Measurements from ENCODE around the gene CD7. TPM values are rescaled to one million over a fixed set of nuclear protein-coding genes. Genes with fewer than 3 reads are reported as not detected.

The CD7 gene
- total and polyA plus RNA-seq, 9 of the 15 experiments (the other 6 are each of a cell fraction or from before 2014, with no cell fraction given): 0.21 to 0.35 TPM; not detected in 7

DNA sequence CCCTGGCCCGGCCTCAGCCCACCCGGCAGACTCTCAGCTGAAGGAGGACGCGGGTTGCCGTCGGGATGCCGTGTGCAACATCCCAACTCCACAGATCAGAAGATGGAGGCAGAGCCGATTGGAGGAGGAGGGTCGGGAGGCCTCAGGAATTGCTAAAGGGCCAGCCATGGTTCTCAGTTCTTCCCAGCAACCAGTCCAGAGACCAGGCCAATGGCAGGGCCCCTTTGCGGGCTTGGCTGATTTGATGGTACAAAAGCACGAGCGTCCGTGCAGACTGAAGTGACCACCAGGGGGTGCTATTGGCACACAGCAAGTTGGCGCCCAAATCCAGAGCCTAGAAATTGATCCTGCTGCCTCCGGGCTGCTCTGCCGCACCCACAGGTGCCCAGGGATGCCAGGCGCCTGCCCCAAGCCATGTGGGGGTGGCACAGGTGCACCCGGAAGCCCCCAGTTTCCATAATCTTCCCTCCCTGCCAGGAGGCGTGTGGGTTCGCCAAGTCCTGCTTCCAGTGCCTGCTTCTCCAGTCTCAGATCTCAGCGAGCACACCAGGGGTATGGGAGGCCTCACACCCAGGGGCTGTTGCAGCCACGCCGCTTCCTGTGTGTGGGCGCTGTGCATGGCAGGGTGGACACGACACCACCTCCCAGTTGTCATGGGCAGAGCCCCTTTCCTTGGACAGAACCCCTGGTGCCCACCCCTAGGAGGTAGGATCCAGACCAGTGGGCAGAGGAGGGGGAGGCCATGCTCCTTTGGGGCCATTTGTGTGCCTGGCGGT is 34.5 kb upstream of the CD7 start (continued):
- TF ChIP-seq, protein P1, sequence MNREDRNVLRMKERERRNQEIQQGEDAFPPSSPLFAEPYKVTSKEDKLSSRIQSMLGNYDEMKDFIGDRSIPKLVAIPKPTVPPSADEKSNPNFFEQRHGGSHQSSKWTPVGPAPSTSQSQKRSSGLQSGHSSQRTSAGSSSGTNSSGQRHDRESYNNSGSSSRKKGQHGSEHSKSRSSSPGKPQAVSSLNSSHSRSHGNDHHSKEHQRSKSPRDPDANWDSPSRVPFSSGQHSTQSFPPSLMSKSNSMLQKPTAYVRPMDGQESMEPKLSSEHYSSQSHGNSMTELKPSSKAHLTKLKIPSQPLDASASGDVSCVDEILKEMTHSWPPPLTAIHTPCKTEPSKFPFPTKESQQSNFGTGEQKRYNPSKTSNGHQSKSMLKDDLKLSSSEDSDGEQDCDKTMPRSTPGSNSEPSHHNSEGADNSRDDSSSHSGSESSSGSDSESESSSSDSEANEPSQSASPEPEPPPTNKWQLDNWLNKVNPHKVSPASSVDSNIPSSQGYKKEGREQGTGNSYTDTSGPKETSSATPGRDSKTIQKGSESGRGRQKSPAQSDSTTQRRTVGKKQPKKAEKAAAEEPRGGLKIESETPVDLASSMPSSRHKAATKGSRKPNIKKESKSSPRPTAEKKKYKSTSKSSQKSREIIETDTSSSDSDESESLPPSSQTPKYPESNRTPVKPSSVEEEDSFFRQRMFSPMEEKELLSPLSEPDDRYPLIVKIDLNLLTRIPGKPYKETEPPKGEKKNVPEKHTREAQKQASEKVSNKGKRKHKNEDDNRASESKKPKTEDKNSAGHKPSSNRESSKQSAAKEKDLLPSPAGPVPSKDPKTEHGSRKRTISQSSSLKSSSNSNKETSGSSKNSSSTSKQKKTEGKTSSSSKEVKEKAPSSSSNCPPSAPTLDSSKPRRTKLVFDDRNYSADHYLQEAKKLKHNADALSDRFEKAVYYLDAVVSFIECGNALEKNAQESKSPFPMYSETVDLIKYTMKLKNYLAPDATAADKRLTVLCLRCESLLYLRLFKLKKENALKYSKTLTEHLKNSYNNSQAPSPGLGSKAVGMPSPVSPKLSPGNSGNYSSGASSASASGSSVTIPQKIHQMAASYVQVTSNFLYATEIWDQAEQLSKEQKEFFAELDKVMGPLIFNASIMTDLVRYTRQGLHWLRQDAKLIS (CRISPR knock-in tag; IDR thresholded peaks at IDR 0.05): no peak
- TF ChIP-seq SAFB (IDR thresholded peaks at IDR 0.05; ENCODE audit: borderline replicate concordance, low read depth, low read length) (no peak), MAFF (IDR thresholded peaks at IDR 0.05; ENCODE audit: low read length) (no peak), RB1 (IDR thresholded peaks at IDR 0.05; ENCODE audit: low read depth) (peak; percentile 90), KHSRP (IDR thresholded peaks at IDR 0.05) (no peak), CHD2 (IDR thresholded peaks at IDR 0.05; ENCODE audit: low read depth, low read length) (no peak), ZNF77 (CRISPR knock-in tag; IDR thresholded peaks at IDR 0.05) (no peak), KLF6 (CRISPR knock-in tag; IDR thresholded peaks at IDR 0.05; ENCODE audit: borderline replicate concordance) (no peak), FOXP1 (CRISPR knock-in tag; IDR thresholded peaks at IDR 0.05) (peak; percentile 28; the same call in 1 of the 2 replicates), HOXB6 (CRISPR knock-in tag; IDR thresholded peaks at IDR 0.05; ENCODE audit: borderline replicate concordance) (no peak), PHF21A (IDR thresholded peaks at IDR 0.05; ENCODE audit: borderline replicate concordance, low read depth) (no peak)
- TF ChIP-seq, protein P2, sequence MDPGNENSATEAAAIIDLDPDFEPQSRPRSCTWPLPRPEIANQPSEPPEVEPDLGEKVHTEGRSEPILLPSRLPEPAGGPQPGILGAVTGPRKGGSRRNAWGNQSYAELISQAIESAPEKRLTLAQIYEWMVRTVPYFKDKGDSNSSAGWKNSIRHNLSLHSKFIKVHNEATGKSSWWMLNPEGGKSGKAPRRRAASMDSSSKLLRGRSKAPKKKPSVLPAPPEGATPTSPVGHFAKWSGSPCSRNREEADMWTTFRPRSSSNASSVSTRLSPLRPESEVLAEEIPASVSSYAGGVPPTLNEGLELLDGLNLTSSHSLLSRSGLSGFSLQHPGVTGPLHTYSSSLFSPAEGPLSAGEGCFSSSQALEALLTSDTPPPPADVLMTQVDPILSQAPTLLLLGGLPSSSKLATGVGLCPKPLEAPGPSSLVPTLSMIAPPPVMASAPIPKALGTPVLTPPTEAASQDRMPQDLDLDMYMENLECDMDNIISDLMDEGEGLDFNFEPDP (CRISPR knock-in tag; IDR thresholded peaks at IDR 0.05): no peak
- TF ChIP-seq, protein P3, sequence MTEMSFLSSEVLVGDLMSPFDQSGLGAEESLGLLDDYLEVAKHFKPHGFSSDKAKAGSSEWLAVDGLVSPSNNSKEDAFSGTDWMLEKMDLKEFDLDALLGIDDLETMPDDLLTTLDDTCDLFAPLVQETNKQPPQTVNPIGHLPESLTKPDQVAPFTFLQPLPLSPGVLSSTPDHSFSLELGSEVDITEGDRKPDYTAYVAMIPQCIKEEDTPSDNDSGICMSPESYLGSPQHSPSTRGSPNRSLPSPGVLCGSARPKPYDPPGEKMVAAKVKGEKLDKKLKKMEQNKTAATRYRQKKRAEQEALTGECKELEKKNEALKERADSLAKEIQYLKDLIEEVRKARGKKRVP (CRISPR knock-in tag; IDR thresholded peaks at IDR 0.05): no peak
- TF ChIP-seq, protein P4, sequence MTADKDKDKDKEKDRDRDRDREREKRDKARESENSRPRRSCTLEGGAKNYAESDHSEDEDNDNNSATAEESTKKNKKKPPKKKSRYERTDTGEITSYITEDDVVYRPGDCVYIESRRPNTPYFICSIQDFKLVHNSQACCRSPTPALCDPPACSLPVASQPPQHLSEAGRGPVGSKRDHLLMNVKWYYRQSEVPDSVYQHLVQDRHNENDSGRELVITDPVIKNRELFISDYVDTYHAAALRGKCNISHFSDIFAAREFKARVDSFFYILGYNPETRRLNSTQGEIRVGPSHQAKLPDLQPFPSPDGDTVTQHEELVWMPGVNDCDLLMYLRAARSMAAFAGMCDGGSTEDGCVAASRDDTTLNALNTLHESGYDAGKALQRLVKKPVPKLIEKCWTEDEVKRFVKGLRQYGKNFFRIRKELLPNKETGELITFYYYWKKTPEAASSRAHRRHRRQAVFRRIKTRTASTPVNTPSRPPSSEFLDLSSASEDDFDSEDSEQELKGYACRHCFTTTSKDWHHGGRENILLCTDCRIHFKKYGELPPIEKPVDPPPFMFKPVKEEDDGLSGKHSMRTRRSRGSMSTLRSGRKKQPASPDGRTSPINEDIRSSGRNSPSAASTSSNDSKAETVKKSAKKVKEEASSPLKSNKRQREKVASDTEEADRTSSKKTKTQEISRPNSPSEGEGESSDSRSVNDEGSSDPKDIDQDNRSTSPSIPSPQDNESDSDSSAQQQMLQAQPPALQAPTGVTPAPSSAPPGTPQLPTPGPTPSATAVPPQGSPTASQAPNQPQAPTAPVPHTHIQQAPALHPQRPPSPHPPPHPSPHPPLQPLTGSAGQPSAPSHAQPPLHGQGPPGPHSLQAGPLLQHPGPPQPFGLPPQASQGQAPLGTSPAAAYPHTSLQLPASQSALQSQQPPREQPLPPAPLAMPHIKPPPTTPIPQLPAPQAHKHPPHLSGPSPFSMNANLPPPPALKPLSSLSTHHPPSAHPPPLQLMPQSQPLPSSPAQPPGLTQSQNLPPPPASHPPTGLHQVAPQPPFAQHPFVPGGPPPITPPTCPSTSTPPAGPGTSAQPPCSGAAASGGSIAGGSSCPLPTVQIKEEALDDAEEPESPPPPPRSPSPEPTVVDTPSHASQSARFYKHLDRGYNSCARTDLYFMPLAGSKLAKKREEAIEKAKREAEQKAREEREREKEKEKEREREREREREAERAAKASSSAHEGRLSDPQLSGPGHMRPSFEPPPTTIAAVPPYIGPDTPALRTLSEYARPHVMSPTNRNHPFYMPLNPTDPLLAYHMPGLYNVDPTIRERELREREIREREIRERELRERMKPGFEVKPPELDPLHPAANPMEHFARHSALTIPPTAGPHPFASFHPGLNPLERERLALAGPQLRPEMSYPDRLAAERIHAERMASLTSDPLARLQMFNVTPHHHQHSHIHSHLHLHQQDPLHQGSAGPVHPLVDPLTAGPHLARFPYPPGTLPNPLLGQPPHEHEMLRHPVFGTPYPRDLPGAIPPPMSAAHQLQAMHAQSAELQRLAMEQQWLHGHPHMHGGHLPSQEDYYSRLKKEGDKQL (CRISPR knock-in tag; IDR thresholded peaks at IDR 0.05; ENCODE audit: borderline replicate concordance): no peak

Measured in K562 (cell line).